Choroid plexus epithelial cell (primary cell): Measurements from ENCODE around the gene DPP10.
"Not testable (repeated sequence)": the region's sequence is repeated elsewhere in the genome, so short reads cannot be mapped to it uniquely, and the experiment has no call there.

Experiments
- DNase-seq: peaks from one replicate; pipeline ENCODE4 v3.0.0-alpha.2; 2010; ENCODE audit warnings: low read depth
- H3K4me3 ChIP-seq: 2 replicates; pipeline ENCODE4 v1.5.1; 2011; ENCODE audit warnings: low read depth, mild to moderate bottlenecking, control low read depth, low read length, moderate library complexity
- CTCF ChIP-seq: conservative IDR thresholded peaks from 2 replicates; pipeline ENCODE4 v1.5.1; 2011; ENCODE audit warnings: low read depth, mild to moderate bottlenecking, control low read depth, inconsistent platforms, low read length, moderate library complexity

Gene DPP10

GRCh38 chr2:114499101-114499500 lies 56.7 kb downstream of the DPP10 start:
- no peak overlapping the region for H3K4me3 ChIP-seq
- no peak for DNase-seq
- TF ChIP-seq CTCF, result no peak

GRCh38 chr2:114507744-114508143 lies 65.3 kb downstream of the DPP10 start:
- TF ChIP-seq CTCF, result no peak
- no peak for DNase-seq
- no peak overlapping the region for H3K4me3 ChIP-seq

- no peak for TF ChIP-seq CTCF
- H3K4me3 ChIP-seq, result no peak overlapping the region
Observed at GRCh38 chr2:114515882-114516281, 73.4 kb downstream of the DPP10 start.

GRCh38 chr2:114517580-114517979 lies 75.1 kb downstream of the DPP10 start:
- H3K4me3 ChIP-seq, result no peak overlapping the region
- no peak for DNase-seq
- no peak for TF ChIP-seq CTCF

More at GRCh38 chr2:114515882-114516281, 73.4 kb downstream of the DPP10 start:
- DNase-seq, result no peak

GRCh38 chr2:114518738-114519137 lies 76.3 kb downstream of the DPP10 start:
- no peak for DNase-seq
- TF ChIP-seq CTCF, result no peak
- no peak overlapping the region for H3K4me3 ChIP-seq

- H3K4me3 ChIP-seq, DNase-seq: not testable (repeated sequence)
Observed at GRCh38 chr2:114522612-114523011, 80.2 kb downstream of the DPP10 start.

- no peak for TF ChIP-seq CTCF
- no peak overlapping the region for H3K4me3 ChIP-seq
- DNase-seq, result no peak
Observed at GRCh38 chr2:114525955-114526354, 83.5 kb downstream of the DPP10 start.

- no peak overlapping the region for H3K4me3 ChIP-seq
- DNase-seq, result no peak
- no peak for TF ChIP-seq CTCF
Observed at GRCh38 chr2:114526841-114527240, 84.4 kb downstream of the DPP10 start.
